ENCODE data around the gene S100A14.
"Not testable (repeated sequence)": the region's sequence is repeated elsewhere in the genome, so short reads cannot be mapped to it uniquely, and the experiment has no call there.

The S100A14 gene

GRCh38 chr1:153616144-153616916 lies at the start of gene S100A14:
Gene S100A14 (minus strand): TSS chr1:153616325. CDS start chr1:153615858, 467 bp downstream.
- no peak for DNase-seq

GRCh38 chr1:153663211-153663610 lies 47.1 kb upstream of the S100A14 start:
- no peak for DNase-seq

- DNase-seq = no peak
Measured at GRCh38 chr1:153662269-153662668, 46.1 kb upstream of the S100A14 start.

GRCh38 chr1:153661111-153661708 lies 45.1 kb upstream of the S100A14 start:
- no peak for DNase-seq

GRCh38 chr1:153659656-153660055 lies 43.5 kb upstream of the S100A14 start:
- DNase-seq = no peak

GRCh38 chr1:153659175-153659534 lies 43.0 kb upstream of the S100A14 start:
- DNase-seq = no peak

GRCh38 chr1:153658400-153659174 lies 42.5 kb upstream of the S100A14 start, which contains the start of gene SNAPIN:
Gene SNAPIN (plus strand): TSS chr1:153658703. CDS start chr1:153658744, 41 bp downstream.
- peak; percentile 83 for DNase-seq

GRCh38 chr1:153655333-153655732 lies 39.2 kb upstream of the S100A14 start:
- DNase-seq = no peak

- DNase-seq = no peak
Measured at GRCh38 chr1:153652805-153653500, 36.8 kb upstream of the S100A14 start.

- DNase-seq = no peak
Measured at GRCh38 chr1:153651771-153652170, 35.6 kb upstream of the S100A14 start.

GRCh38 chr1:153649863-153650235 lies 33.7 kb upstream of the S100A14 start:
- DNase-seq = no peak

GRCh38 chr1:153649137-153649862 lies 33.2 kb upstream of the S100A14 start:
- no peak for DNase-seq

- DNase-seq = no peak
Measured at GRCh38 chr1:153648000-153648643, 32.0 kb upstream of the S100A14 start.

GRCh38 chr1:153647346-153647714 lies 31.2 kb upstream of the S100A14 start:
- no peak for DNase-seq

GRCh38 chr1:153646672-153647345 lies 30.7 kb upstream of the S100A14 start:
- DNase-seq = no peak

GRCh38 chr1:153643816-153644215 lies 27.7 kb upstream of the S100A14 start:
- no peak for DNase-seq

- DNase-seq = no peak
Measured at GRCh38 chr1:153643100-153643499, 27.0 kb upstream of the S100A14 start.

- no peak for DNase-seq
Measured at GRCh38 chr1:153642161-153642560, 26.0 kb upstream of the S100A14 start.

- DNase-seq = no peak
Measured at GRCh38 chr1:153640861-153641260, 24.7 kb upstream of the S100A14 start.

GRCh38 chr1:153640213-153640612 lies 24.1 kb upstream of the S100A14 start:
- not testable (repeated sequence) for DNase-seq

- DNase-seq = no peak
Measured at GRCh38 chr1:153639280-153639679, 23.2 kb upstream of the S100A14 start.
